ENCODE measurements around the gene MTHFD1L.

- TF ChIP-seq POLR2A (IDR thresholded peaks at IDR 0.05) (no peak), POLR2AphosphoS5 (IDR thresholded peaks at IDR 0.05) (no peak)
- TF ChIP-seq, protein P1, sequence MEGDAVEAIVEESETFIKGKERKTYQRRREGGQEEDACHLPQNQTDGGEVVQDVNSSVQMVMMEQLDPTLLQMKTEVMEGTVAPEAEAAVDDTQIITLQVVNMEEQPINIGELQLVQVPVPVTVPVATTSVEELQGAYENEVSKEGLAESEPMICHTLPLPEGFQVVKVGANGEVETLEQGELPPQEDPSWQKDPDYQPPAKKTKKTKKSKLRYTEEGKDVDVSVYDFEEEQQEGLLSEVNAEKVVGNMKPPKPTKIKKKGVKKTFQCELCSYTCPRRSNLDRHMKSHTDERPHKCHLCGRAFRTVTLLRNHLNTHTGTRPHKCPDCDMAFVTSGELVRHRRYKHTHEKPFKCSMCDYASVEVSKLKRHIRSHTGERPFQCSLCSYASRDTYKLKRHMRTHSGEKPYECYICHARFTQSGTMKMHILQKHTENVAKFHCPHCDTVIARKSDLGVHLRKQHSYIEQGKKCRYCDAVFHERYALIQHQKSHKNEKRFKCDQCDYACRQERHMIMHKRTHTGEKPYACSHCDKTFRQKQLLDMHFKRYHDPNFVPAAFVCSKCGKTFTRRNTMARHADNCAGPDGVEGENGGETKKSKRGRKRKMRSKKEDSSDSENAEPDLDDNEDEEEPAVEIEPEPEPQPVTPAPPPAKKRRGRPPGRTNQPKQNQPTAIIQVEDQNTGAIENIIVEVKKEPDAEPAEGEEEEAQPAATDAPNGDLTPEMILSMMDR (IDR thresholded peaks at IDR 0.05 in 8 of 11, conservative IDR thresholded peaks at IDR 0.05 in 3 of 11) = no peak
These were observed 43.4 kb downstream of the MTHFD1L start for GRCh38 chr6:150908901-150909300.
